ENCODE data around the gene DDX39A.
"Not testable (repeated sequence)": the region's sequence is repeated elsewhere in the genome, so short reads cannot be mapped to it uniquely, and the experiment has no call there.

Gene DDX39A

DNA sequence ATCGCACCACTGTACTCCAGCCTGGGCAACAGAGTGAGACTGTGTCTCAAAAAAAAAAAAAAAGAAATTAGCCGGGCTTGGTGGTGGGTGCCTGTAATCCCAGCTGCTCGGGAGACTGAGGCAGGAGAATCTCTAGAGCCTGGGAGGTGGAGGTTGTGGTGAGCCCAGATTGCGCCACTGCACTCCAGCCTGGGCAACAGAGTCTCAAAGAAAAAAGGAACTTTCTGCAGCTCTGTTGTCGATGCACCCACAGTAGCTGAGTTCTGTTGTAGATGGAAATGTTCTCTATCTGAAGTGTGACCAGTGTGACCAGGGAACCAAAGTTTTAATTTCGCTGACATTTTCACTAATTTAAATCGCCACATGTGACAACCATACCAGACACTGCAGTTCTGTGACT is 43.3 kb upstream of the DDX39A start:
- not testable (repeated sequence) for H3K36me3 ChIP-seq (ENCODE audit: control insufficient read depth in 1 of 2, insufficient read depth in 2 of 2, low read length in 2 of 2); DNase-seq; H2AK5ac ChIP-seq (ENCODE audit: low read length); H4K12ac ChIP-seq (ENCODE audit: low read depth, low read length); H3K23ac ChIP-seq (ENCODE audit: low read length); H2BK120ac ChIP-seq (ENCODE audit: insufficient read depth, low read length, poor library complexity); H2BK5ac ChIP-seq (ENCODE audit: low read depth, low read length, poor library complexity); H3K18ac ChIP-seq (ENCODE audit: low read length); H3K14ac ChIP-seq (ENCODE audit: low read length); H3K4me3 ChIP-seq (ENCODE audit: low read depth, low read length); H3K9me3 ChIP-seq (ENCODE audit: insufficient read depth, low read depth, low read length); H4K8ac ChIP-seq (ENCODE audit: low read depth, low read length); H2BK12ac ChIP-seq (ENCODE audit: low read length); H3K27me3 ChIP-seq (ENCODE audit: insufficient read depth, low read length); H3K79me2 ChIP-seq (ENCODE audit: control insufficient read depth, insufficient read depth, low read length, poor library complexity); H3K79me1 ChIP-seq (ENCODE audit: low read length); H3K4ac ChIP-seq (ENCODE audit: low read depth, low read length); H4K91ac ChIP-seq (ENCODE audit: low read depth, low read length); H2AFZ ChIP-seq (ENCODE audit: insufficient read depth, low read length, poor library complexity); H3K4me1 ChIP-seq (ENCODE audit: control insufficient read depth in 1 of 2, insufficient read depth in 2 of 2, low read length in 2 of 2); H3K4me2 ChIP-seq (ENCODE audit: low read length); H3K27ac ChIP-seq (ENCODE audit: low read depth, low read length); H3K9ac ChIP-seq (ENCODE audit: low read length)
- no CpG with 5 or more reads among the region's 7 CpGs for WGBS (ENCODE audit: extremely low coverage, insufficient coverage, insufficient read length)

GRCh38 chr19:14460935-14461334 is 41.8 kb upstream of the DDX39A start:
- Histone ChIP-seq H3K4me2 (ENCODE audit: low read length) (no peak overlapping the region), H2AFZ (ENCODE audit: insufficient read depth, low read length, poor library complexity) (no peak overlapping the region), H4K91ac (ENCODE audit: low read depth, low read length) (no peak overlapping the region), H3K4me3 (ENCODE audit: low read depth, low read length) (no peak overlapping the region), H2BK5ac (ENCODE audit: low read depth, low read length, poor library complexity) (no peak overlapping the region), H4K12ac (ENCODE audit: low read depth, low read length) (no peak overlapping the region), H3K9me3 (ENCODE audit: insufficient read depth, low read depth, low read length) (no peaks in the 10 kb centered on the region), H2BK12ac (ENCODE audit: low read length) (no peak overlapping the region), H2AK5ac (ENCODE audit: low read length) (no peak overlapping the region), H3K9ac (ENCODE audit: low read length) (no peak overlapping the region), H2BK120ac (ENCODE audit: insufficient read depth, low read length, poor library complexity) (no peak overlapping the region), H3K27ac (ENCODE audit: low read depth, low read length) (no peak overlapping the region), H3K79me1 (ENCODE audit: low read length) (no peaks in the 10 kb centered on the region), H4K8ac (ENCODE audit: low read depth, low read length) (no peak overlapping the region), H3K14ac (ENCODE audit: low read length) (no peak overlapping the region), H3K27me3 (ENCODE audit: insufficient read depth, low read length) (no peaks in the 10 kb centered on the region), H3K36me3 (ENCODE audit: control insufficient read depth in 1 of 2, insufficient read depth in 2 of 2, low read length in 2 of 2) (no peaks in the 10 kb centered on the region), H3K79me2 (ENCODE audit: control insufficient read depth, insufficient read depth, low read length, poor library complexity) (no peaks in the 10 kb centered on the region), H3K4ac (ENCODE audit: low read depth, low read length) (no peak overlapping the region), H3K23ac (ENCODE audit: low read length) (no peak overlapping the region), H3K4me1 (ENCODE audit: control insufficient read depth in 1 of 2, insufficient read depth in 2 of 2, low read length in 2 of 2) (peaks cover 0 to 3% of the 10 kb centered on the region in 2 experiments), H3K18ac (ENCODE audit: low read length) (no peak overlapping the region)
- WGBS (ENCODE audit: extremely low coverage, insufficient coverage, insufficient read length) = 100% methylated on average over 1 of the region's 2 CpGs
- no peak for DNase-seq

GRCh38 chr19:14459703-14460102 is 40.6 kb upstream of the DDX39A start:
- WGBS (ENCODE audit: extremely low coverage, insufficient coverage, insufficient read length) = no CpG with 5 or more reads among the region's 5 CpGs

DNA sequence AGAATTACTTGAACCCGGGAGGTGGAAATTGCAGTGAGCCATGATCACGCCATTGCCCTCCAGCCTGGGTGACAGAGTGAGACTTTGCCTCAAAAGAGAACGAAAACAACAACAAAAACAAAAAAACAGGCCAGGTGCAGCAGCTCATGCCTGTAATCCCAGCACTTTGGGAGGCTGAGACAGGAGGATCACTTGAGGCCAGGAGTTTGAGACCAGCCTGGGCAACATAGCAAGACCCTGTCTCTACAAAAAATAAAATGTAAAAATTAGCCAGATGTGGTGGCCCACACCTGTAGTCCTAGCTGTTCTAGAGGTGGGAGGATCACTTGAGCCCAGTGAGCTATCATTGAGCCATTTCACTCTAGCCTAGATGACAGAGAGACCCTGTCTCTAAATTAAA is 33.2 kb upstream of the DDX39A start:
- not testable (repeated sequence) for H4K12ac ChIP-seq (ENCODE audit: low read depth, low read length); DNase-seq; H3K9ac ChIP-seq (ENCODE audit: low read length); H3K18ac ChIP-seq (ENCODE audit: low read length); H3K27me3 ChIP-seq (ENCODE audit: insufficient read depth, low read length); H2BK12ac ChIP-seq (ENCODE audit: low read length); H2AFZ ChIP-seq (ENCODE audit: insufficient read depth, low read length, poor library complexity); H3K79me1 ChIP-seq (ENCODE audit: low read length); H3K79me2 ChIP-seq (ENCODE audit: control insufficient read depth, insufficient read depth, low read length, poor library complexity); H4K91ac ChIP-seq (ENCODE audit: low read depth, low read length); H4K8ac ChIP-seq (ENCODE audit: low read depth, low read length); H2AK5ac ChIP-seq (ENCODE audit: low read length); H3K14ac ChIP-seq (ENCODE audit: low read length); H2BK120ac ChIP-seq (ENCODE audit: insufficient read depth, low read length, poor library complexity); H3K4me1 ChIP-seq (ENCODE audit: control insufficient read depth in 1 of 2, insufficient read depth in 2 of 2, low read length in 2 of 2); H3K4ac ChIP-seq (ENCODE audit: low read depth, low read length); H3K4me3 ChIP-seq (ENCODE audit: low read depth, low read length); H3K4me2 ChIP-seq (ENCODE audit: low read length); H3K23ac ChIP-seq (ENCODE audit: low read length); H3K9me3 ChIP-seq (ENCODE audit: insufficient read depth, low read depth, low read length); H2BK5ac ChIP-seq (ENCODE audit: low read depth, low read length, poor library complexity); H3K27ac ChIP-seq (ENCODE audit: low read depth, low read length)
- no CpG with 5 or more reads among the region's 3 CpGs for WGBS (ENCODE audit: extremely low coverage, insufficient coverage, insufficient read length)
- peaks cover 9 to 12% of the 10 kb centered on the region in 2 experiments for H3K36me3 ChIP-seq (ENCODE audit: control insufficient read depth in 1 of 2, insufficient read depth in 2 of 2, low read length in 2 of 2)

More at GRCh38 chr19:14459703-14460102, 40.6 kb upstream of the DDX39A start:
- H3K36me3 ChIP-seq (ENCODE audit: control insufficient read depth in 1 of 2, insufficient read depth in 2 of 2, low read length in 2 of 2) = no peaks in the 10 kb centered on the region
- H4K12ac ChIP-seq (ENCODE audit: low read depth, low read length) = no peak overlapping the region
- no peak for DNase-seq
- no peak overlapping the region for H3K4me2 ChIP-seq (ENCODE audit: low read length)
- no peak overlapping the region for H3K18ac ChIP-seq (ENCODE audit: low read length)
- no peak overlapping the region for H4K8ac ChIP-seq (ENCODE audit: low read depth, low read length)
- H3K4me1 ChIP-seq (ENCODE audit: control insufficient read depth in 1 of 2, insufficient read depth in 2 of 2, low read length in 2 of 2) = peaks cover 0 to under 1% of the 10 kb centered on the region in 2 experiments
- no peak overlapping the region for H2BK120ac ChIP-seq (ENCODE audit: insufficient read depth, low read length, poor library complexity)
- no peak overlapping the region for H3K23ac ChIP-seq (ENCODE audit: low read length)
- no peak overlapping the region for H2BK12ac ChIP-seq (ENCODE audit: low read length)
- no peak overlapping the region for H3K27ac ChIP-seq (ENCODE audit: low read depth, low read length)
- no peaks in the 10 kb centered on the region for H3K79me2 ChIP-seq (ENCODE audit: control insufficient read depth, insufficient read depth, low read length, poor library complexity)
- no peak overlapping the region for H3K9ac ChIP-seq (ENCODE audit: low read length)
- H2AK5ac ChIP-seq (ENCODE audit: low read length) = no peak overlapping the region
- no peaks in the 10 kb centered on the region for H3K27me3 ChIP-seq (ENCODE audit: insufficient read depth, low read length)
- no peak overlapping the region for H2BK5ac ChIP-seq (ENCODE audit: low read depth, low read length, poor library complexity)
- H3K4ac ChIP-seq (ENCODE audit: low read depth, low read length) = no peak overlapping the region
- H3K14ac ChIP-seq (ENCODE audit: low read length) = no peak overlapping the region
- H2AFZ ChIP-seq (ENCODE audit: insufficient read depth, low read length, poor library complexity) = no peak overlapping the region
- no peak overlapping the region for H3K4me3 ChIP-seq (ENCODE audit: low read depth, low read length)
- H3K79me1 ChIP-seq (ENCODE audit: low read length) = no peaks in the 10 kb centered on the region
- no peak overlapping the region for H4K91ac ChIP-seq (ENCODE audit: low read depth, low read length)
- no peaks in the 10 kb centered on the region for H3K9me3 ChIP-seq (ENCODE audit: insufficient read depth, low read depth, low read length)

Measured in trophoblast cell (in vitro differentiated cells and primary cell).